ENCODE results near the gene GSTT4. TPM values are rescaled to one million over a fixed set of nuclear protein-coding genes. Genes with fewer than 3 reads are reported as not detected.

GSTT4 gene
- total RNA-seq, 2 donors from 2014 or later = not detected

GRCh38 chr22:24029304-24029703 is 24.1 kb upstream of the GSTT4 start:
- no peaks in the 10 kb centered on the region for H3K9me3 ChIP-seq
- no peak overlapping the region for H3K4me3 ChIP-seq
- no peaks in the 10 kb centered on the region for H3K27me3 ChIP-seq
- no peak for DNase-seq
- TF ChIP-seq, protein P1, sequence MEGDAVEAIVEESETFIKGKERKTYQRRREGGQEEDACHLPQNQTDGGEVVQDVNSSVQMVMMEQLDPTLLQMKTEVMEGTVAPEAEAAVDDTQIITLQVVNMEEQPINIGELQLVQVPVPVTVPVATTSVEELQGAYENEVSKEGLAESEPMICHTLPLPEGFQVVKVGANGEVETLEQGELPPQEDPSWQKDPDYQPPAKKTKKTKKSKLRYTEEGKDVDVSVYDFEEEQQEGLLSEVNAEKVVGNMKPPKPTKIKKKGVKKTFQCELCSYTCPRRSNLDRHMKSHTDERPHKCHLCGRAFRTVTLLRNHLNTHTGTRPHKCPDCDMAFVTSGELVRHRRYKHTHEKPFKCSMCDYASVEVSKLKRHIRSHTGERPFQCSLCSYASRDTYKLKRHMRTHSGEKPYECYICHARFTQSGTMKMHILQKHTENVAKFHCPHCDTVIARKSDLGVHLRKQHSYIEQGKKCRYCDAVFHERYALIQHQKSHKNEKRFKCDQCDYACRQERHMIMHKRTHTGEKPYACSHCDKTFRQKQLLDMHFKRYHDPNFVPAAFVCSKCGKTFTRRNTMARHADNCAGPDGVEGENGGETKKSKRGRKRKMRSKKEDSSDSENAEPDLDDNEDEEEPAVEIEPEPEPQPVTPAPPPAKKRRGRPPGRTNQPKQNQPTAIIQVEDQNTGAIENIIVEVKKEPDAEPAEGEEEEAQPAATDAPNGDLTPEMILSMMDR (IDR thresholded peaks at IDR 0.05) = no peak
- no peak overlapping the region for H3K27ac ChIP-seq
- H3K9ac ChIP-seq (ENCODE audit: low read depth in 2 of 2, low read length in 2 of 2) = no peak overlapping the region
- peaks cover 7% of the 10 kb centered on the region for H3K4me1 ChIP-seq
- intact Hi-C loops (cut with DNase I) = no loop called here
- no peaks in the 10 kb centered on the region for H3K36me3 ChIP-seq

GRCh38 chr22:24028533-24028932 is 23.3 kb upstream of the GSTT4 start:
- Histone ChIP-seq H3K27me3 (no peaks in the 10 kb centered on the region), H3K36me3 (no peaks in the 10 kb centered on the region), H3K9me3 (no peaks in the 10 kb centered on the region), H3K4me3 (no peak overlapping the region), H3K27ac (no peak overlapping the region), H3K9ac (ENCODE audit: low read depth in 2 of 2, low read length in 2 of 2) (no peak overlapping the region), H3K4me1 (peaks cover 7% of the 10 kb centered on the region)
- intact Hi-C loops (cut with DNase I) = no loop called here
- TF ChIP-seq, protein P1 (IDR thresholded peaks at IDR 0.05) = no peak
- DNase-seq = no peak

GRCh38 chr22:24027991-24028390 is 22.7 kb upstream of the GSTT4 start:
- Histone ChIP-seq H3K9ac (ENCODE audit: low read depth in 2 of 2, low read length in 2 of 2) (no peak overlapping the region), H3K4me1 (peaks cover 7% of the 10 kb centered on the region), H3K36me3 (no peaks in the 10 kb centered on the region), H3K4me3 (no peak overlapping the region), H3K27me3 (no peaks in the 10 kb centered on the region), H3K9me3 (no peaks in the 10 kb centered on the region), H3K27ac (no peak overlapping the region)
- no peak for DNase-seq
- intact Hi-C loops (cut with DNase I) = no loop called here
- TF ChIP-seq, protein P1 (IDR thresholded peaks at IDR 0.05) = no peak

DNA sequence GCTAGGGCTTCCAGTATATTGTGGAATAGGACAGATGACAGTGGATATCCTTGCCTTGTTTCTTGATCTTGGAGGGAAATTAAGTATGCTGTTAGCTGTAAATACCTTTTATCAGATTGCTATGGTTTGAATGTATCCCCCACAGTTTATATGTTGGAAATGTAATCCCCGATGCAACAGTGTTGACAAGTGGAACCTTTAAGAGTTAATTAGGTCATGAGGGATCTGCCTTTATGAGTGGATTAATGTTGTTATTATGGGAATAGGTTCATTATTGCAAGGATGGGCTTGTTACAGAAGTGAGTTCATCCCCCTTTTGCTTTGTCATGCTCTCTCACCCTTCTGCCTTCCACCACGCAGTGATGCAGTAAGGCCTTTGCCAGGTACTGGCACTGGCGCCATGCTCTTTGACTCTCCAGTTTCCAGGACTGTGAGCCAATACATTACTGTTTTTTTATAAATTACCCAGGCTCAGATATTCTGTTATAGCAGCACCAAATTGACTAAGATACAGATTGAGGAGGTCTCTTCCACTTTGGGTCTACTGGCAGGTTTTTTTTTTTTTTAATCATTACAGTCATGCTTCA is 22.2 kb upstream of the GSTT4 start:
- Histone ChIP-seq H3K4me1 (peaks cover 7% of the 10 kb centered on the region), H3K9ac (ENCODE audit: low read depth in 2 of 2, low read length in 2 of 2) (no peak overlapping the region), H3K27ac (no peak overlapping the region), H3K36me3 (no peaks in the 10 kb centered on the region), H3K27me3 (no peaks in the 10 kb centered on the region), H3K9me3 (no peaks in the 10 kb centered on the region), H3K4me3 (no peak overlapping the region)
- DNase-seq = no peak
- TF ChIP-seq, protein P1 (IDR thresholded peaks at IDR 0.05) = no peak
- intact Hi-C loops (cut with DNase I) = no loop called here

GRCh38 chr22:24026733-24027132 is 21.5 kb upstream of the GSTT4 start:
- TF ChIP-seq, protein P1 (IDR thresholded peaks at IDR 0.05) = no peak
- no peaks in the 10 kb centered on the region for H3K9me3 ChIP-seq
- no peaks in the 10 kb centered on the region for H3K36me3 ChIP-seq
- peaks cover 7% of the 10 kb centered on the region for H3K4me1 ChIP-seq
- intact Hi-C loops (cut with DNase I) = no loop called here
- no peak overlapping the region for H3K9ac ChIP-seq (ENCODE audit: low read depth in 2 of 2, low read length in 2 of 2)
- H3K27ac ChIP-seq = no peak overlapping the region
- H3K4me3 ChIP-seq = no peak overlapping the region
- no peak for DNase-seq
- H3K27me3 ChIP-seq = no peaks in the 10 kb centered on the region

All from colonic mucosa (tissue), 4 donors.